ENCODE results near the gene HUNK.

DNA sequence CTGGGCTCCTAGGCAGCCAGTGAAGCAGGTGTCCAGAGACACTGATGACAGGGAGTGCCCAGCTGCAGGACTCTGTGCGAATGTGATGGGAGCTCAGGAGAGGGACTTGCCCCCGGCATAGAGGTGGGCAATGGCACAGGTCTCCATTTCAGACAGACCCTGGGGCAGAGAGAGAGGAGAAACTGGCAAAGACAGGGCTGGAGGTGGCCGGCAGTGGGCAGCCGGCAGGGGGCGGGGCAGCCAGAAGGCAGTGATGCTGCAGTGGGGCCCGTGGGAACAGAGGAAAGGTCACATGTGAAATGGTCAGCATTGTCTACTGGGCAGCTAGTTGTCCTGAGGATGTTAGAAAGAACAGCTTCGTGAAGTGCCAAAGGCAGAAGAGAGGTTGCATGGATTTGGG is 112.6 kb downstream of the HUNK start:
- TF ChIP-seq EZH2 (IDR thresholded peaks at IDR 0.05; ENCODE audit: insufficient read depth, poor library complexity, severe bottlenecking) (no peak), EZH2phosphoT487 (IDR thresholded peaks at IDR 0.05; ENCODE audit: insufficient read depth, low read depth) (no peak)
